Measurements from ENCODE around the gene ENAH. TPM values are rescaled to one million over a fixed set of nuclear protein-coding genes. Genes with fewer than 3 reads are reported as not detected.
A peak's percentile ranks its signal among the peaks of the same experiment; 100 is the strongest.

The ENAH gene
- total RNA-seq, 6 experiments from 2014 or later, result 9.0 to 33.2 (median 20.8) TPM

- 100% methylated on average over 1 of the region's 1 CpG for WGBS (ENCODE audit: insufficient coverage, low coverage, low lambda C conversion rate, missing lambda C conversion rate)
- Histone ChIP-seq H3K36me3 (no peaks in the 10 kb centered on the region), H3K4me1 (peaks cover 0 to 51% (median 26%) of the 10 kb centered on the region in 4 donors), H3K27me3 (no peaks in the 10 kb centered on the region), H3K4me3 (no peak overlapping the region), H3K9me3 (no peaks in the 10 kb centered on the region), H3K27ac (peak overlapping the region; percentile 25 to 76 (median 57))
- ATAC-seq (no peak), DNase-seq (no peak)
- intact Hi-C loops (cut with DNase I), result no loop called here
- TF ChIP-seq CTCF (IDR thresholded peaks at IDR 0.05), result no peak
- TF ChIP-seq POLR2A (IDR thresholded peaks at IDR 0.05), result no peak
Observed at GRCh38 chr1:225692517-225692879, 39.6 kb upstream of the ENAH start.

GRCh38 chr1:225691861-225692516 lies 39.1 kb upstream of the ENAH start:
- Histone ChIP-seq H3K27ac (peak overlapping the region; percentile 33 to 52 (median 51)), H3K36me3 (no peaks in the 10 kb centered on the region), H3K9me3 (no peaks in the 10 kb centered on the region), H3K4me1 (peaks cover 0 to 51% (median 26%) of the 10 kb centered on the region in 4 donors), H3K4me3 (no peak overlapping the region), H3K27me3 (no peaks in the 10 kb centered on the region)
- no peak for TF ChIP-seq CTCF (IDR thresholded peaks at IDR 0.05)
- TF ChIP-seq POLR2A (IDR thresholded peaks at IDR 0.05), result no peak
- WGBS (ENCODE audit: insufficient coverage, low coverage, low lambda C conversion rate, missing lambda C conversion rate), result 74% methylated on average over 4 of the region's 4 CpGs
- no peak for ATAC-seq
- no peak for DNase-seq
- intact Hi-C loops (cut with DNase I), result no loop called here

- 27% methylated on average over 1 of the region's 2 CpGs for WGBS (ENCODE audit: insufficient coverage, low coverage, low lambda C conversion rate, missing lambda C conversion rate)
- DNase-seq, result peak in 1 of 3 donors; percentile 37
- Histone ChIP-seq H3K4me1 (peaks cover 0 to 49% (median 25%) of the 10 kb centered on the region in 4 donors), H3K9me3 (no peaks in the 10 kb centered on the region), H3K4me3 (no peak overlapping the region), H3K36me3 (no peaks in the 10 kb centered on the region), H3K27ac (peak overlapping the region; percentile 33 to 65 (median 51)), H3K27me3 (no peaks in the 10 kb centered on the region)
- ATAC-seq, result peak in 3 of 4 donors; percentile 11 to 74 (median 23)
- TF ChIP-seq POLR2A (IDR thresholded peaks at IDR 0.05), result no peak
- no peak for TF ChIP-seq CTCF (IDR thresholded peaks at IDR 0.05)
- intact Hi-C loops (cut with DNase I), result no loop called here
Observed at GRCh38 chr1:225691377-225691776, 38.5 kb upstream of the ENAH start.

GRCh38 chr1:225689882-225690459 lies 37.0 kb upstream of the ENAH start:
- Histone ChIP-seq H3K4me1 (peaks cover 0 to 36% (median 19%) of the 10 kb centered on the region in 4 donors), H3K27me3 (no peaks in the 10 kb centered on the region), H3K27ac (no peak overlapping the region), H3K4me3 (no peak overlapping the region), H3K9me3 (no peaks in the 10 kb centered on the region), H3K36me3 (no peaks in the 10 kb centered on the region)
- 78% methylated on average over 2 of the region's 2 CpGs for WGBS (ENCODE audit: insufficient coverage, low coverage, low lambda C conversion rate, missing lambda C conversion rate)
- intact Hi-C loops (cut with DNase I), result no loop called here
- ATAC-seq, result no peak
- no peak for DNase-seq
- TF ChIP-seq POLR2A (IDR thresholded peaks at IDR 0.05) (no peak), CTCF (IDR thresholded peaks at IDR 0.05) (no peak)
